HCT116 (cell line): ENCODE results near the gene ETFDH. TPM values are rescaled to one million over a fixed set of nuclear protein-coding genes. Genes with fewer than 3 reads are reported as not detected.

Source experiments
- ATAC-seq: fragments of 200-7000 bp; cut with Tn5 transposase; 2 replicates; pipeline ENCODE4 v1.9.1; 2020; ENCODE audit warnings: mild to moderate bottlenecking, moderate library complexity
- BruUV-seq: library from RNA; stranded (reverse); fragments of 400-500 nt; replicated peaks from 2 replicates; lab custom pipeline; 2021; lab: Mats Ljungman, UMichigan
- CTCF ChIA-PET: fragments of 300-600 bp; sonication (Branson Sonifier 250); formaldehyde crosslinking; loops from one replicate; lab custom pipeline; 2021; ENCODE audit warnings: antibody characterized with exemption; lab: Charles Lee
- POLR2A ChIA-PET: fragments of 300-600, 350-600 bp; sonication (Branson Sonifier 250); formaldehyde crosslinking; loops from one replicate; lab custom pipeline; 2021; ENCODE audit warnings: antibody characterized with exemption; lab: Charles Lee
- RAD21 ChIA-PET, 2 experiments: fragments of 300-600 bp; sonication (Branson Sonifier 250); formaldehyde crosslinking; loops; one replicate each; lab custom pipeline; 2023; ENCODE audit warnings: low total read pairs in 2 of 2; ENCODE audit not compliant: uncharacterized antibody in 2 of 2, unreplicated experiment in 2 of 2, low non-redundant PET in 1 of 2; lab: Charles Lee
- DNase-seq: peaks from one replicate; pipeline ENCODE4 v3.0.0-alpha.2; 2010; ENCODE audit warnings: low read depth, low spot score
- H2AFZ ChIP-seq: fragments of 200-600 bp; shearing (Covaris generic), sonication (generic); 2 replicates; pipeline ENCODE4 v1.6.1; 2017; ENCODE audit warnings: low read depth, mixed run types, mixed read lengths, antibody characterized with exemption, low read length; ENCODE audit not compliant: poor library complexity, severe bottlenecking
- H3K27ac ChIP-seq: 2 replicates; pipeline ENCODE4 v1.5.1; 2012; ENCODE audit warnings: low read depth, low read length
- H3K27me3 ChIP-seq: fragments of 200-600 bp; sonication (generic); 2 replicates; pipeline ENCODE4 v1.6.1; 2016; ENCODE audit warnings: mixed run types, low read length, mixed read lengths; ENCODE audit not compliant: insufficient read depth
- H3K36me3 ChIP-seq, 2 experiments: fragments of 200-500 bp in 1 of 2; fragments of 200-600 bp in 1 of 2; sonication (Bioruptor generic) in 1 of 2; sonication (generic) in 1 of 2; 2 replicates each; pipeline versions ENCODE4 v1.5.1 to v1.6.1; 2014 to 2016; ENCODE audit warnings: low read length in 2 of 2, inconsistent platforms in 1 of 2, mixed read lengths in 1 of 2, mixed run types in 1 of 2; ENCODE audit not compliant: insufficient read depth in 2 of 2, control insufficient read depth in 1 of 2
- H3K4me1 ChIP-seq, 2 experiments: fragments of 200-600 bp in 1 of 2; sonication (generic) in 1 of 2; 2 replicates each; pipeline versions ENCODE4 v1.5.1 to v1.6.1; 2012 to 2017; ENCODE audit warnings: low read length in 2 of 2, inconsistent platforms in 1 of 2, mild to moderate bottlenecking in 1 of 2, mixed read lengths in 1 of 2, mixed run types in 1 of 2, moderate library complexity in 1 of 2; ENCODE audit not compliant: insufficient read depth in 2 of 2, control insufficient read depth in 1 of 2
- H3K4me2 ChIP-seq: fragments of 200-600 bp; sonication (generic); 2 replicates; pipeline ENCODE4 v1.6.1; 2017; ENCODE audit warnings: mixed run types, low read length, mixed read lengths
- H3K4me3 ChIP-seq, 2 experiments: fragments of 200-600 bp in 1 of 2; sonication (generic) in 1 of 2; replicated peaks in 1 of 2; 2 replicates each; pipeline ENCODE4 v1.5.1; 2011 to 2016; ENCODE audit warnings: low read length in 2 of 2, control low read depth in 1 of 2, low read depth in 1 of 2, mild to moderate bottlenecking in 1 of 2, mixed read lengths in 1 of 2, mixed run types in 1 of 2
- H3K79me2 ChIP-seq: fragments of 200-600 bp; sonication (generic); 2 replicates; pipeline ENCODE4 v1.6.1; 2017; ENCODE audit warnings: mild to moderate bottlenecking, mixed run types, low read length, moderate library complexity, mixed read lengths; ENCODE audit not compliant: insufficient read depth
- H3K9ac ChIP-seq: fragments of 200-600 bp; sonication (generic); 2 replicates; pipeline ENCODE4 v1.6.1; 2016; ENCODE audit warnings: low read length, mixed read lengths
- H3K9me2 ChIP-seq: fragments of 200-600 bp; sonication (generic), shearing (Covaris generic); 2 replicates; pipeline ENCODE4 v1.6.1; 2017; ENCODE audit warnings: mixed run types, mild to moderate bottlenecking, moderate library complexity; ENCODE audit not compliant: insufficient read depth
- H3K9me3 ChIP-seq, 2 experiments: fragments of 200-500 bp in 1 of 2; fragments of 200-600 bp in 1 of 2; sonication (Bioruptor generic) in 1 of 2; sonication (generic) in 1 of 2; 2 replicates each; pipeline ENCODE4 v1.6.1; 2014 to 2017; ENCODE audit warnings: low read length in 2 of 2, mixed read lengths in 2 of 2, inconsistent platforms in 1 of 2, low read depth in 1 of 2, mild to moderate bottlenecking in 1 of 2, mixed run types in 1 of 2, moderate library complexity in 1 of 2; ENCODE audit not compliant: control insufficient read depth in 1 of 2, insufficient read depth in 1 of 2
- H4K20me1 ChIP-seq: fragments of 200-600 bp; sonication (generic), shearing (Covaris generic); 2 replicates; pipeline ENCODE4 v1.6.1; 2017; ENCODE audit warnings: mixed run types, mild to moderate bottlenecking, moderate library complexity; ENCODE audit not compliant: insufficient read depth
- ATF3 ChIP-seq: IDR thresholded peaks from 2 replicates; pipeline ENCODE4 v1.6.1; 2012
- CEBPB ChIP-seq: IDR thresholded peaks from 2 replicates; pipeline ENCODE4 v1.6.1; 2012; ENCODE audit warnings: low read depth
- CTCF ChIP-seq, 3 experiments: fragments of 200-600 bp in 1 of 3; sonication (generic) in 1 of 3; IDR thresholded peaks in 2 of 3; conservative IDR thresholded peaks in 1 of 3; 2 replicates each; pipeline ENCODE4 v1.5.1; 2012 to 2017; ENCODE audit warnings: low read depth in 2 of 3, low read length in 2 of 3, antibody characterized with exemption in 1 of 3, borderline replicate concordance in 1 of 3, control low read depth in 1 of 3, mild to moderate bottlenecking in 1 of 3, mixed read lengths in 1 of 3, mixed run types in 1 of 3, moderate library complexity in 1 of 3; ENCODE audit not compliant: insufficient read depth in 1 of 3
- EGR1 ChIP-seq: IDR thresholded peaks from 2 replicates; pipeline ENCODE4 v1.6.1; 2012; ENCODE audit warnings: low read depth
- EZH2 ChIP-seq: fragments of 200-600 bp; sonication (generic); IDR thresholded peaks from 2 replicates; pipeline ENCODE4 v1.6.1; 2017; ENCODE audit warnings: antibody characterized with exemption, mixed run types
- EZH2phosphoT487 ChIP-seq: fragments of 200-600 bp; IDR thresholded peaks from 2 replicates; pipeline ENCODE4 v1.6.1; 2018; ENCODE audit warnings: antibody characterized with exemption, borderline replicate concordance
- FOSL1 ChIP-seq: IDR thresholded peaks from 2 replicates; pipeline ENCODE4 v1.6.1; 2012; ENCODE audit warnings: low read depth
- JUND ChIP-seq: IDR thresholded peaks from 2 replicates; pipeline ENCODE4 v1.6.1; 2012
- POLR2A ChIP-seq: IDR thresholded peaks from 2 replicates; pipeline ENCODE4 v1.7.0; 2011; ENCODE audit warnings: borderline replicate concordance; ENCODE audit not compliant: insufficient read depth, insufficient read length; ENCODE audit errors: extremely low read depth
- POLR2AphosphoS5 ChIP-seq: IDR thresholded peaks from 2 replicates; pipeline ENCODE4 v1.6.1; 2011; ENCODE audit warnings: mild to moderate bottlenecking, low read depth, low read length, moderate library complexity
- RAD21 ChIP-seq: IDR thresholded peaks from 2 replicates; pipeline ENCODE4 v1.6.1; 2012; ENCODE audit warnings: low read depth, mild to moderate bottlenecking
- REST ChIP-seq: IDR thresholded peaks from 2 replicates; pipeline ENCODE4 v1.6.1; 2012; ENCODE audit warnings: low read depth
- SIN3A ChIP-seq: IDR thresholded peaks from 2 replicates; pipeline ENCODE4 v1.6.1; 2012; ENCODE audit warnings: low read depth
- SP1 ChIP-seq: IDR thresholded peaks from 2 replicates; pipeline ENCODE4 v1.6.1; 2012; ENCODE audit warnings: low read depth
- TCF7L2 ChIP-seq: IDR thresholded peaks from 2 replicates; pipeline ENCODE4 v1.7.0; 2011; ENCODE audit warnings: borderline replicate concordance, inconsistent platforms; ENCODE audit not compliant: insufficient read depth, insufficient read length; ENCODE audit errors: extremely low read depth
- ZBTB33 ChIP-seq: IDR thresholded peaks from 2 replicates; pipeline ENCODE4 v1.6.1; 2011; ENCODE audit warnings: mild to moderate bottlenecking, low read length, moderate library complexity; ENCODE audit not compliant: insufficient replicate concordance; ENCODE audit errors: extremely low read depth
- ZFX ChIP-seq: fragments of 450-650 bp; IDR thresholded peaks from 2 replicates; pipeline ENCODE4 v1.6.1; 2017
- intact Hi-C: fragments of 100-400 bp; cut with micrococcal nuclease; formaldehyde crosslinking; loops from 2 replicates; pipeline ENCODE4 v1.10.0; 2022
- total RNA-seq: library from RNA; stranded (reverse); gene quantifications from one replicate; pipeline ENCODE4 v1.2.1, GENCODE V29; 2021; ENCODE audit not compliant: unreplicated experiment

ETFDH gene
- total RNA-seq, 1 experiment from 2014 or later = 22.2 TPM

GRCh38 chr4:158664806-158665205 lies 7.3 kb upstream of the ETFDH start:
- no peaks in the 10 kb centered on the region for H3K4me1 ChIP-seq
- no peak for TF ChIP-seq POLR2A
- no peak for TF ChIP-seq ATF3
- no peak for TF ChIP-seq RAD21
- TF ChIP-seq POLR2AphosphoS5 = no peak
- no peak for TF ChIP-seq EGR1
- TF ChIP-seq JUND = no peak
- no peak for TF ChIP-seq ZBTB33
- no peak for TF ChIP-seq CEBPB
- no peak for TF ChIP-seq SP1
- TF ChIP-seq FOSL1 = no peak
- TF ChIP-seq EZH2phosphoT487 = no peak
- TF ChIP-seq EZH2 = no peak
- no peak for TF ChIP-seq ZFX
- no peak for TF ChIP-seq SIN3A
- no peak for TF ChIP-seq CTCF (IDR thresholded peaks at IDR 0.05 in 2 of 3, conservative IDR thresholded peaks at IDR 0.05 in 1 of 3; ENCODE audit: borderline replicate concordance in 1 of 3, insufficient read depth in 1 of 3, low read depth in 2 of 3, low read length in 2 of 3)
- TF ChIP-seq TCF7L2 = no peak
- TF ChIP-seq REST = no peak
- TF ChIP-seq, all 23 proteins: peak for 0
- Histone ChIP-seq H3K9me2 (no peaks in the 10 kb centered on the region), H3K9ac (no peak overlapping the region), H3K79me2 (peaks cover 30% of the 10 kb centered on the region), H4K20me1 (no peaks in the 10 kb centered on the region), H3K4me3 (no peak overlapping the region), H3K36me3 (peaks cover 0 to 4% of the 10 kb centered on the region in 2 experiments; a peak in 1 of 4 replicates), H3K27me3 (no peaks in the 10 kb centered on the region), H3K4me2 (no peak overlapping the region), H3K27ac (no peak overlapping the region), H2AFZ (no peak overlapping the region), H3K9me3 (no peaks in the 10 kb centered on the region)
- ATAC-seq (0 out of 2 replicates have a peak, but pooled peaks have one; percentile 17), DNase-seq (no peak)
- intact Hi-C loops = no loop called here
- POLR2A ChIA-PET = no interaction called here
- no TSS peak for BruUV-seq
- CTCF ChIA-PET = no interaction called here
- RAD21 ChIA-PET = no interaction called here
